Calu3 (cell line): ENCODE measurements around the gene NEO1. TPM values are rescaled to one million over a fixed set of nuclear protein-coding genes. Genes with fewer than 3 reads are reported as not detected.

Experiments
- BruUV-seq: library from RNA; stranded (reverse); fragments of 400-500 nt; replicated peaks from 2 replicates; lab custom pipeline; 2021; lab: Mats Ljungman, UMichigan
- CTCF ChIA-PET: fragments of 300-600 bp; sonication (Branson Sonifier 250); formaldehyde crosslinking; loops from one replicate; lab custom pipeline; 2022; ENCODE audit warnings: antibody characterized with exemption; lab: Charles Lee
- DNase-seq: peaks from one replicate; pipeline ENCODE4 v3.0.0; 2022
- H3K27ac Mint-ChIP-seq: one replicate; pipeline ENCODE4 v1.8.0; 2022; ENCODE audit warnings: mixed read lengths; ENCODE audit not compliant: unreplicated experiment
- H3K27me3 Mint-ChIP-seq: one replicate; pipeline ENCODE4 v1.8.0; 2022; ENCODE audit warnings: mixed read lengths; ENCODE audit not compliant: unreplicated experiment
- H3K36me3 Mint-ChIP-seq: one replicate; pipeline ENCODE4 v1.8.0; 2022; ENCODE audit warnings: mild to moderate bottlenecking, moderate library complexity, mixed read lengths; ENCODE audit not compliant: insufficient read depth, unreplicated experiment
- H3K4me1 Mint-ChIP-seq: one replicate; pipeline ENCODE4 v1.8.0; 2022; ENCODE audit warnings: mild to moderate bottlenecking, low read depth, mixed read lengths; ENCODE audit not compliant: unreplicated experiment
- H3K4me3 Mint-ChIP-seq: one replicate; pipeline ENCODE4 v1.8.0; 2022; ENCODE audit warnings: mild to moderate bottlenecking, low read depth, moderate library complexity, mixed read lengths; ENCODE audit not compliant: unreplicated experiment
- H3K9me3 Mint-ChIP-seq: one replicate; pipeline ENCODE4 v1.8.0; 2022; ENCODE audit warnings: low read depth, mixed read lengths; ENCODE audit not compliant: unreplicated experiment
- intact Hi-C: fragments of 100-400 bp; cut with micrococcal nuclease; formaldehyde crosslinking; loops from one replicate; pipeline ENCODE4 v1.10.0; 2022; ENCODE audit not compliant: unreplicated experiment
- total RNA-seq: library from RNA; stranded (reverse); gene quantifications from 2 replicates; pipeline ENCODE4 v1.2.3, GENCODE V29; 2022
- TF ChIP-seq, protein P1 (sequence below): fragments of 200-600 bp; IDR thresholded peaks from one replicate; pipeline ENCODE4 v1.8.0; 2022; ENCODE audit warnings: antibody characterized with exemption; ENCODE audit not compliant: unreplicated experiment

NEO1 gene
- total RNA-seq, 1 experiment from 2014 or later: 20.4 TPM

GRCh38 chr15:73052653-73053397 is 562 bp downstream of the NEO1 start:
- CTCF ChIA-PET: interaction anchor here (0.6 to 1.5 kb wide), 2 partner anchors 135 to 213 kb away, joined by 3 to 4 read pairs; no protein-coding TSS in a partner anchor
- Mint-ChIP-seq H3K9me3 (no peaks in the 10 kb centered on the region), H3K27me3 (peaks cover 24% of the 10 kb centered on the region), H3K4me3 (peak overlapping the region; percentile 87), H3K27ac (peak overlapping the region; percentile 78), H3K4me1 (peaks cover 6% of the 10 kb centered on the region), H3K36me3 (peaks cover 19% of the 10 kb centered on the region)
- peak; percentile 50 for DNase-seq
- intact Hi-C loops: no loop called here
- BruUV-seq: no TSS peak
- TF ChIP-seq, protein P1, sequence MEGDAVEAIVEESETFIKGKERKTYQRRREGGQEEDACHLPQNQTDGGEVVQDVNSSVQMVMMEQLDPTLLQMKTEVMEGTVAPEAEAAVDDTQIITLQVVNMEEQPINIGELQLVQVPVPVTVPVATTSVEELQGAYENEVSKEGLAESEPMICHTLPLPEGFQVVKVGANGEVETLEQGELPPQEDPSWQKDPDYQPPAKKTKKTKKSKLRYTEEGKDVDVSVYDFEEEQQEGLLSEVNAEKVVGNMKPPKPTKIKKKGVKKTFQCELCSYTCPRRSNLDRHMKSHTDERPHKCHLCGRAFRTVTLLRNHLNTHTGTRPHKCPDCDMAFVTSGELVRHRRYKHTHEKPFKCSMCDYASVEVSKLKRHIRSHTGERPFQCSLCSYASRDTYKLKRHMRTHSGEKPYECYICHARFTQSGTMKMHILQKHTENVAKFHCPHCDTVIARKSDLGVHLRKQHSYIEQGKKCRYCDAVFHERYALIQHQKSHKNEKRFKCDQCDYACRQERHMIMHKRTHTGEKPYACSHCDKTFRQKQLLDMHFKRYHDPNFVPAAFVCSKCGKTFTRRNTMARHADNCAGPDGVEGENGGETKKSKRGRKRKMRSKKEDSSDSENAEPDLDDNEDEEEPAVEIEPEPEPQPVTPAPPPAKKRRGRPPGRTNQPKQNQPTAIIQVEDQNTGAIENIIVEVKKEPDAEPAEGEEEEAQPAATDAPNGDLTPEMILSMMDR: peak; percentile 30

DNA sequence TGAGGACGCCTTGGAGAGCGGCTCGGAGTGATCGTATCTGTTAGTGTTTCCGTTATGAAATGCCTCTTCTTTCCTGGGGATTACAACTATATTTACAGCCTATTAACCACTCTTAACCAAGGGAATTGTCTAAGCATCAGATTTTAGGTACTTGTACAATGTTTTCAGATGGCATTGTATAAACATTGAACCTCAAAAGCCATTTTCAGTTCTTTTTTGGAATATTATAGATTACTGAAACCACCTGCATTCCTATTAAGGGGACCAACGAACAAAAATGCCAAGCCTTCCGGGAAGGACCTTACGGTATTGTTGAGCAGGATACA is 1.1 kb downstream of the NEO1 start:
- Mint-ChIP-seq H3K27ac (peak overlapping the region; percentile 78), H3K4me1 (peaks cover 6% of the 10 kb centered on the region), H3K27me3 (peaks cover 19% of the 10 kb centered on the region), H3K4me3 (peak overlapping the region; percentile 87), H3K9me3 (no peaks in the 10 kb centered on the region), H3K36me3 (peaks cover 19% of the 10 kb centered on the region)
- DNase-seq: no peak
- TF ChIP-seq, protein P1: no peak
- CTCF ChIA-PET: interaction anchor here (1.5 kb wide), 1 partner anchor 212 kb away, joined by 4 read pairs; no protein-coding TSS in a partner anchor
- no TSS peak for BruUV-seq
- intact Hi-C loops: no loop called here

GRCh38 chr15:73054417-73054953 is 2.2 kb downstream of the NEO1 start:
- peaks cover 8% of the 10 kb centered on the region for H3K27me3 Mint-ChIP-seq
- CTCF ChIA-PET: no interaction called here
- intact Hi-C loops: no loop called here
- H3K4me1 Mint-ChIP-seq: peaks cover 6% of the 10 kb centered on the region
- H3K36me3 Mint-ChIP-seq: peaks cover 19% of the 10 kb centered on the region
- no TSS peak for BruUV-seq
- DNase-seq: no peak
- no peak overlapping the region for H3K27ac Mint-ChIP-seq
- TF ChIP-seq, protein P1: no peak
- H3K9me3 Mint-ChIP-seq: no peaks in the 10 kb centered on the region
- no peak overlapping the region for H3K4me3 Mint-ChIP-seq

DNA sequence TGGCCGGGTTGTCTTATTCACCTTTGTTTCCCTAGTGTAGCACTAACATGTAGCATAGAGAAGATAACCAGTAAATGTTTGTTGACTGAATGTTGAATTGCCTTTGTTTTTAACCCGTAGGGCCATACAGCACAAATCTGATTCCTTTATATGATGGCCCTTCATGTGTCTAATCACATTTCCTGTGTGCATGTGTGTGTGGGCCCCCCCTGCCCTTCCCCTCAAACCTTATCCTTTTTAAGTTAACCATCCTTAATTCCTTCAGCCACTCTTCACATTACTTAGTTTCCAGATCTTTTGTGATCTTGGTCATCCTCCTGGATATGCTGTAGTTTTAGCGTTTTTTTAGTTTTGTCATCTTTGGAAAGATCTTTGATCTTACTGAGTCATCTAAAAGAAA is 4.2 kb downstream of the NEO1 start:
- H3K9me3 Mint-ChIP-seq: no peaks in the 10 kb centered on the region
- intact Hi-C loops: no loop called here
- H3K4me1 Mint-ChIP-seq: peaks cover 6% of the 10 kb centered on the region
- TF ChIP-seq, protein P1: no peak
- peaks cover 15% of the 10 kb centered on the region for H3K36me3 Mint-ChIP-seq
- H3K27me3 Mint-ChIP-seq: no peaks in the 10 kb centered on the region
- CTCF ChIA-PET: interaction anchor here (0.6 kb wide), 1 partner anchor 11 kb away, joined by 4 read pairs; no protein-coding TSS in a partner anchor
- no peak overlapping the region for H3K27ac Mint-ChIP-seq
- no TSS peak for BruUV-seq
- no peak overlapping the region for H3K4me3 Mint-ChIP-seq
- no peak for DNase-seq
